NCI-H526 treated with DMSO at 0.1 percent for 48 hours (cell line): Measurements from ENCODE around the gene SNX6.
"Not testable (repeated sequence)": the region's sequence is repeated elsewhere in the genome, so short reads cannot be mapped to it uniquely, and the experiment has no call there.

Source experiments
- DNase-seq: peaks from one replicate; lab custom pipeline; 2025; lab: John Stamatoyannopoulos, UW

SNX6 gene

DNA sequence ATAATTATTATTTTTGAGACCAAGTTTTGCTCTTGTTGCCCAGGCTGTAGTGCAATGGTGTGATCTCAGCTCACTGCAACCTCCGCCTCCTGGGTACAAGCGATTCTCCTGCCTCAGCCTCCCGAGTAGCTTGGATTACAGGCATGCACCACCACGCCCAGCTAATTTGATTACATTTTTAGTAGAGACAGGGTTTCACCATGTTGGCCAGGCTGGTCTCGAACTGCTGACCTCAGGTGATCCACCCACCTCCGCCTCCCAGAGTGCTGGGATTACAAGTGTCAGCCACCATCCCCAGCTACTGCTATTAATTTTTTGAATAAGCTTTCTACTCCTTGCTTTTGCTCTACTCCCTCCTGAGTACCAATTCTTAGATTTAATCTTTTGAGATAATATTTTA lies 108.9 kb downstream of the SNX6 start:
- DNase-seq, result not testable (repeated sequence)

DNA sequence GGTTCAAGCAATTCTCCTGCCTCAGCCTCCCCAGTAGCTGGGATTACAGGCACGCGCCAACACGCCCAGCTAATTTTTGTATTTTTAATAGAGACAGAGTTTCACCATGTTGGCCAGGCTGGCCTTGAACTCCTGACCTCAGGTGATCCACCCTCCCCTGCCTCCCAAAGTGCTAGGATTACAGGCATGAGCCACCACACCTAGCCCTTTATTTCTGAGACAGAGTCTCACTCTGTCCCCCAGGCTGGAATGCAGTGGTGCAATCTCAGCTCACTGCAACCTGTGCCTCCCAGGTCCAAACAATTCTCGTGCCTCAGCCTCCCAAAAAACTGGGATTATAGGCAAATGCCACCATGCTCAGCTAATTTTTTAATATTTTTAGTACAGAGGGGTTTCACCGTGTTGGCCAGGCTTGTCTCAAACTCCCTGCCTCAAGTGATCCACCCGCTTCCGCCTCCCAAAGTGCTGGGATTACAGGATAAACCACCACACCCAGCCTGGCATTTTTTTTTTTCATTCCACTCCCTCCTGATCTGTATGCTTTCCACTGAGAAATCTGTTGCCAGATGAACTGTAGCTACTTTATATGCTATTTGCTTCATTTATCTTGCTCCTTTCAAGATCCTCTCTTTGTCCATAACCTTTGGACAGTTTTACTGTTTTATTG lies 109.5 kb downstream of the SNX6 start:
- not testable (repeated sequence) for DNase-seq
